Caco-2 (cell line): ENCODE results near the gene SKIC2. TPM values are rescaled to one million over a fixed set of nuclear protein-coding genes. Genes with fewer than 3 reads are reported as not detected.

ENCODE experiments used
- BruUV-seq: library from RNA; stranded (reverse); fragments of 400-500 nt; replicated peaks from 2 replicates; lab custom pipeline; 2021; lab: Mats Ljungman, UMichigan
- CTCF ChIA-PET: fragments of 300-600 bp; sonication (Branson Sonifier 250); formaldehyde crosslinking; loops from one replicate; lab custom pipeline; 2022; ENCODE audit warnings: antibody characterized with exemption; lab: Charles Lee
- POLR2A ChIA-PET: fragments of 300-600 bp; sonication (Branson Sonifier 250); formaldehyde crosslinking; loops from one replicate; lab custom pipeline; 2022; ENCODE audit warnings: antibody characterized with exemption; lab: Charles Lee
- DNase-seq, 2 experiments: peaks; one replicate each; pipeline versions ENCODE4 v3.0.0 to v3.0.0-alpha.2; 2020 to 2022
- H3K27me3 ChIP-seq: replicated peaks from 2 replicates; pipeline ENCODE4 v1.6.0; 2011; ENCODE audit warnings: low read length; ENCODE audit not compliant: control insufficient read depth, insufficient read depth
- H3K36me3 ChIP-seq: 2 replicates; pipeline ENCODE4 v1.5.1; 2011; ENCODE audit warnings: low read length; ENCODE audit not compliant: control insufficient read depth, insufficient read depth
- H3K4me1 ChIP-seq: fragments of 250-450 bp; sonication (Bioruptor Pico); 2 replicates; pipeline ENCODE4 v1.5.1; 2020; ENCODE audit warnings: mild to moderate bottlenecking
- H3K4me3 ChIP-seq: 2 replicates; pipeline ENCODE4 v1.5.1; 2011; ENCODE audit warnings: low read depth, mild to moderate bottlenecking, control low read depth, low read length
- H3K9me3 ChIP-seq: fragments of 250-450 bp; sonication (Bioruptor Pico); 2 replicates; pipeline ENCODE4 v1.5.1; 2020; ENCODE audit warnings: mild to moderate bottlenecking, moderate library complexity
- H3K27ac Mint-ChIP-seq: one replicate; pipeline ENCODE4 v1.8.0; 2022; ENCODE audit warnings: mixed read lengths; ENCODE audit not compliant: unreplicated experiment
- H3K27me3 Mint-ChIP-seq: one replicate; pipeline ENCODE4 v1.8.0; 2022; ENCODE audit warnings: mixed read lengths; ENCODE audit not compliant: insufficient read depth, unreplicated experiment
- H3K36me3 Mint-ChIP-seq: one replicate; pipeline ENCODE4 v1.8.0; 2022; ENCODE audit warnings: mild to moderate bottlenecking, mixed read lengths; ENCODE audit not compliant: insufficient read depth, unreplicated experiment
- H3K4me1 Mint-ChIP-seq: one replicate; pipeline ENCODE4 v1.8.0; 2022; ENCODE audit warnings: low read depth, mixed read lengths; ENCODE audit not compliant: unreplicated experiment
- H3K4me3 Mint-ChIP-seq: one replicate; pipeline ENCODE4 v1.8.0; 2022; ENCODE audit warnings: mild to moderate bottlenecking, moderate library complexity, mixed read lengths; ENCODE audit not compliant: unreplicated experiment
- H3K9me3 Mint-ChIP-seq: one replicate; pipeline ENCODE4 v1.8.0; 2022; ENCODE audit warnings: mixed read lengths; ENCODE audit not compliant: unreplicated experiment
- intact Hi-C: fragments of 100-400 bp; cut with micrococcal nuclease; formaldehyde crosslinking; loops from one replicate; pipeline ENCODE4 v1.10.0; 2022; ENCODE audit not compliant: unreplicated experiment
- total RNA-seq: library from RNA; stranded (reverse); gene quantifications from 2 replicates; pipeline ENCODE4 v1.2.3, GENCODE V29; 2022
- TF ChIP-seq, protein P1 (sequence below), 2 experiments: fragments of 200-600 bp in 1 of 2; IDR thresholded peaks; 1 replicate in 1 of 2; 2 replicates in 1 of 2; pipeline versions ENCODE4 v1.5.1 to v1.8.0; 2011 to 2022; ENCODE audit warnings: antibody characterized with exemption in 1 of 2, control low read depth in 1 of 2, inconsistent platforms in 1 of 2, low read depth in 1 of 2, low read length in 1 of 2, mild to moderate bottlenecking in 1 of 2, moderate library complexity in 1 of 2; ENCODE audit not compliant: insufficient read depth in 1 of 2, severe bottlenecking in 1 of 2, unreplicated experiment in 1 of 2

SKIC2 gene
- total RNA-seq, 1 experiment from 2014 or later = 70.0 TPM

DNA sequence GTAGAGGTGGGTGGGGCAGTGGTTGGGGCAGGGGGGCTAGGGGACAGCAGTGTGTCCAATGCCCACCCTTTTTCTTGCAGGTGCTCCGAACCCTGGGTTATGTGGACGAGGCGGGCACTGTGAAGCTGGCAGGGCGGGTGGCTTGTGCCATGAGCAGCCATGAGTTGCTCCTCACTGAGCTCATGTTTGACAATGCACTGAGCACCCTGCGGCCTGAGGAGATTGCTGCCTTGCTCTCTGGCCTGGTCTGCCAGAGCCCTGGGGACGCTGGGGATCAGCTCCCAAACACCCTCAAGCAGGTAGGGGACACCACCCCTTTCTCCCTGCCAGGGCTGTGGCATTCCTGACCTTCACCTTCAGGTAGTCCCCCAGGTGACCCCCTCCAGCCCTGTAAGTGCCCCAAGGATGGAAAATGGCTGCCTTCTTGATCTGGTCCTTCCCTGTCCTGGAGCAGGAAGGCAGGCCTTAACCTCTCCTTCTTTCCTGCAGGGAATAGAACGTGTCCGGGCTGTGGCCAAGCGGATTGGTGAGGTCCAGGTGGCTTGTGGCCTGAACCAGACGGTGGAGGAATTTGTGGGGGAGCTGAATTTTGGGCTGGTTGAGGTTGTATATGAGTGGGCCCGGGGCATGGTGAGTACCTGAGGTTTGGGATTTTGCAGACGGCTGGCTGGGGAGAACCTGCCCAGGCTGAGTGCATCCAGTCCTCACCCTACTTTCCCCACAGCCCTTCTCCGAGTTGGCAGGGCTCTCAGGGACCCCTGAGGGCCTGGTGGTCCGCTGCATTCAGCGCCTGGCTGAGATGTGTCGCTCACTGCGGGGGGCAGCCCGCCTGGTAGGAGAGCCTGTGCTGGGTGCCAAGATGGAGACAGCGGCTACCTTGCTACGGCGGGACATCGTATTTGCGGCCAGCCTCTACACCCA lies 10.1 kb downstream of the SKIC2 start:
- Histone ChIP-seq H3K36me3 (peaks cover 1% of the 10 kb centered on the region), H3K4me1 (peaks cover 5% of the 10 kb centered on the region; the same call in 1 of the 2 replicates), H3K27me3 (no peaks in the 10 kb centered on the region), H3K9me3 (no peaks in the 10 kb centered on the region), H3K4me3 (no peak overlapping the region)
- Mint-ChIP-seq H3K27me3 (no peaks in the 10 kb centered on the region), H3K9me3 (no peaks in the 10 kb centered on the region), H3K36me3 (peaks cover 67% of the 10 kb centered on the region), H3K27ac (peak overlapping the region; percentile 82), H3K4me3 (peak overlapping the region; percentile 67), H3K4me1 (peaks cover 21% of the 10 kb centered on the region)
- ChIA-PET POLR2A (no interaction called here), CTCF (interaction anchor here (1.9 kb wide), 1 partner anchor 17 kb away, joined by 5 read pairs; no protein-coding TSS in a partner anchor)
- no TSS peak for BruUV-seq
- intact Hi-C loops = no loop called here
- TF ChIP-seq, protein P1, sequence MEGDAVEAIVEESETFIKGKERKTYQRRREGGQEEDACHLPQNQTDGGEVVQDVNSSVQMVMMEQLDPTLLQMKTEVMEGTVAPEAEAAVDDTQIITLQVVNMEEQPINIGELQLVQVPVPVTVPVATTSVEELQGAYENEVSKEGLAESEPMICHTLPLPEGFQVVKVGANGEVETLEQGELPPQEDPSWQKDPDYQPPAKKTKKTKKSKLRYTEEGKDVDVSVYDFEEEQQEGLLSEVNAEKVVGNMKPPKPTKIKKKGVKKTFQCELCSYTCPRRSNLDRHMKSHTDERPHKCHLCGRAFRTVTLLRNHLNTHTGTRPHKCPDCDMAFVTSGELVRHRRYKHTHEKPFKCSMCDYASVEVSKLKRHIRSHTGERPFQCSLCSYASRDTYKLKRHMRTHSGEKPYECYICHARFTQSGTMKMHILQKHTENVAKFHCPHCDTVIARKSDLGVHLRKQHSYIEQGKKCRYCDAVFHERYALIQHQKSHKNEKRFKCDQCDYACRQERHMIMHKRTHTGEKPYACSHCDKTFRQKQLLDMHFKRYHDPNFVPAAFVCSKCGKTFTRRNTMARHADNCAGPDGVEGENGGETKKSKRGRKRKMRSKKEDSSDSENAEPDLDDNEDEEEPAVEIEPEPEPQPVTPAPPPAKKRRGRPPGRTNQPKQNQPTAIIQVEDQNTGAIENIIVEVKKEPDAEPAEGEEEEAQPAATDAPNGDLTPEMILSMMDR (IDR thresholded peaks at IDR 0.05; ENCODE audit: insufficient read depth in 1 of 2, low read depth in 1 of 2, low read length in 1 of 2, severe bottlenecking in 1 of 2, unreplicated experiment in 1 of 2) = no peak
- DNase-seq = no peak

DNA sequence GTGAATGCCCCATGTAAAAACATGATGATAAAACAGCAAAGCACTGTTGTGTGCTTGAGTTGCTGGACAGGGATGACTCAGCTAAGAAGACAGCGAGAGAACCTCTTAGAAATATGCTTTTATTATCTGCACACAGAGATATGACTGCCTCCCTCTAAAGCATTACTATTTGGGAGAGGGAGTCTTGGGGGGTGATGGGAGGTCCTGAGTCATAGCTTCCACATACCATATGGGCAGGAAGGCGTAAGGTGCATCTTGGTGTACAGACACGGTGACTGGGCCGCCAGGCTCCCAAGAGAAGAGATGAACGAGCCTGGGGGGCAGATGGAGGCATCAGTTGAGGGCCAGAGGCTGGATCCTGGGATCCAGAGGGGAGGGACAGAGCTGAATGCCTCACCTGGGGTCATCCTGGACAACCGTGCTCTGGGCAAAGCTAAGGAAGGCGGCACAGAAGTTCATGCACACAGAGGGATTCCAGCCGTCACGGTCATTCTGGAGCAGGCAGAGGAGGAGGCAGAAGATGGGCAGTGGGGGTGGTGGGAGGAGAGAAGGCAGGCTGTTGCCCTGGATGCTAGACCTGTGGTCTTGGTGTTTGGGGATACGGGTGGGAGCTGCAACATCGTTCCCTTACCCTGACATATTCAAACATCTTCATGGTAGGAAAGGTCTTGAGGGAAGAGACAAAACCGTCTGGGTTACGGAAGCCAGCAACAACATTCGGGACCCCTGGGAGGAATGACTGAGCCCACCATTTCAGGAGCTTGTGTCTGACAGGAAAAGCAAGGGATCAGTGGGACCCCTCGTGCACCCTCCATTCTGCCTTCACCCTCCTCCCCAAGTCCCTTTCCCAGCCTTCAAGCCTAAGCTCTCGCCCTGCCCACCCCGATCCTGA lies 11.0 kb downstream of the SKIC2 start:
- Mint-ChIP-seq H3K27me3 (no peaks in the 10 kb centered on the region), H3K36me3 (peaks cover 66% of the 10 kb centered on the region), H3K9me3 (no peaks in the 10 kb centered on the region), H3K27ac (peak overlapping the region; percentile 82), H3K4me1 (peaks cover 21% of the 10 kb centered on the region), H3K4me3 (peak overlapping the region; percentile 67)
- Histone ChIP-seq H3K27me3 (no peaks in the 10 kb centered on the region), H3K4me3 (no peak overlapping the region), H3K4me1 (peaks cover 5% of the 10 kb centered on the region; the same call in 1 of the 2 replicates), H3K9me3 (no peaks in the 10 kb centered on the region), H3K36me3 (peaks cover 1% of the 10 kb centered on the region; the same call in 1 of the 2 replicates)
- BruUV-seq = no TSS peak
- TF ChIP-seq, protein P1 (IDR thresholded peaks at IDR 0.05; ENCODE audit: insufficient read depth in 1 of 2, low read depth in 1 of 2, low read length in 1 of 2, severe bottlenecking in 1 of 2, unreplicated experiment in 1 of 2) = no peak
- CTCF ChIA-PET = interaction anchor here (0.6 to 1.9 kb wide), 2 partner anchors 18 to 106 kb away, joined by 3 to 5 read pairs; no protein-coding TSS in a partner anchor
- intact Hi-C loops = no loop called here
- POLR2A ChIA-PET = interaction anchor here (0.7 to 1.0 kb wide), 2 partner anchors 11 to 25 kb away, joined by 4 read pairs; partner anchors contain the start of genes NELFE and SKIC2
- DNase-seq = no peak
